ENCODE results near the gene GAS7. TPM values are rescaled to one million over a fixed set of nuclear protein-coding genes. Genes with fewer than 3 reads are reported as not detected.
A peak's percentile ranks its signal among the peaks of the same experiment; 100 is the strongest.

GAS7 gene
- total and polyA plus RNA-seq, 12 donors: 3.6 to 54.9 (median 28.0) TPM

DNA sequence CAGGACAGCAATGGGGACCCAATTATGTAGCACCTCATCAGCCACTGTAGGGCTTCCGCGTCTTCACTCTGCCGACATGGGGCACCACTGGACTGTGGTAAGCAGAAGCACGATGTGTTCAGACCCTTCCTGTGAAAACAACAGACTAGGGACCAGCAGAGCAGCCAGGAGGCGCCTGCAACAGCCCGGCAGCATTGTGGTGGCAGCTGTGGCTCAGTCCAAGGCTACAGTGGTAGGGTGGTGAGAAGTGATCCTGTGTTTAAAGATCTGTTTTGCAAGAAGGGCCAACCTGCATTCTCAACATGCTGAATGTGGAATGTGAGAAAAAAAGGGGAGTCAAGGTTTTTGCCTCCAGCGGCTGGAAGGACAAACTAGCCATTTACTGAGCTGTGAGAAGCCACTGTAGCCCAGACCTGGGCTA is 80.8 kb downstream of the GAS7 start:
- intact Hi-C loops (cut with DNase I): no loop called here
- peak in 2 of 7 donors; percentile 45 to 62 for DNase-seq

DNA sequence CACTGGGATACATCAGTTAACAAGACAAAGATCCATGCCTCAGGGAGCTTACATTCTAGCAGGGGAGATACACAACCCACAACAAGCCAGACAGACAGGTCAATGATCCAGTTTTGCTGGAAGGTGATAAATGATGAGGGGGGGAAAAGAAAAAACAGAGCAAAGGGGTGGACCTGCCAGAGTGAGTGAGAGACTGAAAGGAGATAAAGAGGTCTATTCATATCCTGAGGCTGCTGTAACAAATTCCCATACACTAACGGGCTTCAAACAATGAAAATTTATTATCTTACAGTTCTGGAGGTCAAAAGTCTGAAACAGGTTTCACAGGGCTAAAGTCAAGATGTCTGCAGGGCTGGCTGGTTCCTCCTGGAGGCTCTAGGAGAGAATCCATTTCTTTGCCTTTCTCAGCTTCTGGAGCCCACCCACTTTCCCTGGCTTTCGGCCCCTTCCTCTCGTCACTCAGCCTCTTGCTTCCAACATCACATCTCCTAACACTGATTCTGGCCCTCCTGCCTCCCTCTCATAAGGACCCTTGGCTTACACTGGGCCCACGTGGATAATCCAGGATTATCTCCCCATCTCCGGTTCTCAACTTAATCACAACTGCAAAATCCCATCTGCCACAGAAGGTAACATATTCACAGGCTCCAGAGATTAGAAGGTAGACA is 81.5 kb downstream of the GAS7 start:
- Histone ChIP-seq H3K9me3 (replicated peaks in 1 of 3) (no peaks in the 10 kb centered on the region), H3K27ac (no peak overlapping the region), H3K4me1 (replicated peaks in 1 of 2) (peaks cover 20 to 46% of the 10 kb centered on the region in 2 donors), H3K36me3 (replicated peaks in 1 of 2) (no peaks in the 10 kb centered on the region), H3K4me3 (no peak overlapping the region), H3K27me3 (no peaks in the 10 kb centered on the region)
- WGBS, 4 donors: 75 to 80% (median 78%) methylated on average over 5 of the region's 5 CpGs
- DNase-seq: no peak
- TF ChIP-seq, protein P1, sequence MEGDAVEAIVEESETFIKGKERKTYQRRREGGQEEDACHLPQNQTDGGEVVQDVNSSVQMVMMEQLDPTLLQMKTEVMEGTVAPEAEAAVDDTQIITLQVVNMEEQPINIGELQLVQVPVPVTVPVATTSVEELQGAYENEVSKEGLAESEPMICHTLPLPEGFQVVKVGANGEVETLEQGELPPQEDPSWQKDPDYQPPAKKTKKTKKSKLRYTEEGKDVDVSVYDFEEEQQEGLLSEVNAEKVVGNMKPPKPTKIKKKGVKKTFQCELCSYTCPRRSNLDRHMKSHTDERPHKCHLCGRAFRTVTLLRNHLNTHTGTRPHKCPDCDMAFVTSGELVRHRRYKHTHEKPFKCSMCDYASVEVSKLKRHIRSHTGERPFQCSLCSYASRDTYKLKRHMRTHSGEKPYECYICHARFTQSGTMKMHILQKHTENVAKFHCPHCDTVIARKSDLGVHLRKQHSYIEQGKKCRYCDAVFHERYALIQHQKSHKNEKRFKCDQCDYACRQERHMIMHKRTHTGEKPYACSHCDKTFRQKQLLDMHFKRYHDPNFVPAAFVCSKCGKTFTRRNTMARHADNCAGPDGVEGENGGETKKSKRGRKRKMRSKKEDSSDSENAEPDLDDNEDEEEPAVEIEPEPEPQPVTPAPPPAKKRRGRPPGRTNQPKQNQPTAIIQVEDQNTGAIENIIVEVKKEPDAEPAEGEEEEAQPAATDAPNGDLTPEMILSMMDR (IDR thresholded peaks at IDR 0.05): no peak
- no peak for TF ChIP-seq POLR2A (IDR thresholded peaks at IDR 0.05)
- intact Hi-C loops (cut with DNase I): no loop called here

More for the DNA sequence above, 80.8 kb downstream of the GAS7 start:
- Histone ChIP-seq H3K36me3 (replicated peaks in 1 of 2) (no peaks in the 10 kb centered on the region), H3K9me3 (replicated peaks in 1 of 3) (no peaks in the 10 kb centered on the region), H3K4me3 (no peak overlapping the region), H3K4me1 (replicated peaks in 1 of 2) (peaks cover 20 to 46% of the 10 kb centered on the region in 2 donors), H3K27me3 (no peaks in the 10 kb centered on the region), H3K27ac (peak overlapping the region in 1 of 5 donors; percentile 6)
- TF ChIP-seq POLR2A (IDR thresholded peaks at IDR 0.05): no peak
- TF ChIP-seq, protein P1 (IDR thresholded peaks at IDR 0.05): no peak
- WGBS, 4 donors: 60 to 78% (median 77%) methylated on average over 7 of the region's 7 CpGs

DNA sequence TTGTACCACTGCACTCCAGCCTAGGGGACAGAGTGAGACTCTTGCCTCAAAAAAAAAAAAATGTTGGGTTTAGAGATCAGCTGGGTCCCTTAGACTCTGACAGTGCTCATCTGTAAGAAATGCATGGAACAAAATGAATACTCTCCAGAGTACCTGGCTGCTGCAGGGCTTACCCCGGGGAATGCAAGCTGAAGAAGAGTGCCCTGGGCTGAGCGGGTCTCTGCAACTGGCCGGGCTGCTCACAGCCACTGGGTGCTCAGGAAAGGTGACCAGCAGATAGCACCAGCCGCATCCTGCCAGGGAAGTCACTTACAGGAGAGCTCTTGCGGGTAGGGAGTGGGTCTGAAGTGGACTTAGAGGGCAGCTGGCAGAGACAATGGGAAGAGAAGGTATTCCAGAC is 82.1 kb downstream of the GAS7 start:
- peak overlapping the region in 1 of 5 donors; percentile 92 for H3K27ac ChIP-seq
- DNase-seq: no peak
- H3K4me3 ChIP-seq: no peak overlapping the region
- H3K27me3 ChIP-seq: no peaks in the 10 kb centered on the region
- intact Hi-C loops (cut with DNase I): no loop called here
- H3K9me3 ChIP-seq (replicated peaks in 1 of 3): no peaks in the 10 kb centered on the region
- peaks cover 20 to 46% of the 10 kb centered on the region in 2 donors for H3K4me1 ChIP-seq (replicated peaks in 1 of 2)
- WGBS, 4 donors: 82 to 96% (median 93%) methylated on average over 4 to 5 of the region's 5 CpGs
- no peak for TF ChIP-seq POLR2A (IDR thresholded peaks at IDR 0.05)
- H3K36me3 ChIP-seq (replicated peaks in 1 of 2): no peaks in the 10 kb centered on the region

DNA sequence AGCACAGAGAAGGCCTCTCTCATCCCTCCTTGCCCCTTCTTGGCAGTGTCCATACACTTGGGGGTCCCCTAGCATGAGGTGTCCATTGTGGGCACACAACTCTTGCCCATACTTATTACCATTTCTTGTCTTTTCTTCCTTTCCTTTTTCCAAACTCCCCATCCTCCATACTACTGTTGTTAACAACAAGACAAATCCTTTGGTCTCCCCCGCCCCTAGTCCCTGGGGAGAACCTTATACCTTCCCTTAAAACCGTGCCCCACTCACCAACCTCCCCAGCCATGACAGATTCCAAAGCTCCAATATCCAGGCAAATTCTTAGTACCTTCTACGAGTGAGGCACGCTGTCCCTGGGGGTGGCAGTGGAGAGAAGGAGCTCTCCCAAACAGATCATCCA is 82.9 kb downstream of the GAS7 start:
- peak overlapping the region in 2 of 5 donors; percentile 92 to 93 for H3K27ac ChIP-seq
- H3K4me1 ChIP-seq (replicated peaks in 1 of 2): peaks cover 20 to 46% of the 10 kb centered on the region in 2 donors
- H3K4me3 ChIP-seq: no peak overlapping the region
- 81 to 86% (median 83%) methylated on average over 4 of the region's 4 CpGs for WGBS, 4 donors
- DNase-seq: no peak
- no peaks in the 10 kb centered on the region for H3K27me3 ChIP-seq
- no peak for TF ChIP-seq POLR2A (IDR thresholded peaks at IDR 0.05)
- TF ChIP-seq, protein P1 (IDR thresholded peaks at IDR 0.05): no peak
- intact Hi-C loops (cut with DNase I): no loop called here
- H3K36me3 ChIP-seq (replicated peaks in 1 of 2): no peaks in the 10 kb centered on the region
- H3K9me3 ChIP-seq (replicated peaks in 1 of 3): no peaks in the 10 kb centered on the region
